HG03039 (cell line): Measurements from ENCODE around the gene NBPF20.
"Not testable (repeated sequence)": the region's sequence is repeated elsewhere in the genome, so short reads cannot be mapped to it uniquely, and the experiment has no call there.

Source experiments
- ATAC-seq: cut with Tn5 transposase; IDR thresholded peaks from one replicate; pipeline ENCODE4 v1.9.1; 2021; ENCODE audit warnings: mild to moderate bottlenecking, moderate library complexity; ENCODE audit not compliant: unreplicated experiment

The NBPF20 gene

DNA sequence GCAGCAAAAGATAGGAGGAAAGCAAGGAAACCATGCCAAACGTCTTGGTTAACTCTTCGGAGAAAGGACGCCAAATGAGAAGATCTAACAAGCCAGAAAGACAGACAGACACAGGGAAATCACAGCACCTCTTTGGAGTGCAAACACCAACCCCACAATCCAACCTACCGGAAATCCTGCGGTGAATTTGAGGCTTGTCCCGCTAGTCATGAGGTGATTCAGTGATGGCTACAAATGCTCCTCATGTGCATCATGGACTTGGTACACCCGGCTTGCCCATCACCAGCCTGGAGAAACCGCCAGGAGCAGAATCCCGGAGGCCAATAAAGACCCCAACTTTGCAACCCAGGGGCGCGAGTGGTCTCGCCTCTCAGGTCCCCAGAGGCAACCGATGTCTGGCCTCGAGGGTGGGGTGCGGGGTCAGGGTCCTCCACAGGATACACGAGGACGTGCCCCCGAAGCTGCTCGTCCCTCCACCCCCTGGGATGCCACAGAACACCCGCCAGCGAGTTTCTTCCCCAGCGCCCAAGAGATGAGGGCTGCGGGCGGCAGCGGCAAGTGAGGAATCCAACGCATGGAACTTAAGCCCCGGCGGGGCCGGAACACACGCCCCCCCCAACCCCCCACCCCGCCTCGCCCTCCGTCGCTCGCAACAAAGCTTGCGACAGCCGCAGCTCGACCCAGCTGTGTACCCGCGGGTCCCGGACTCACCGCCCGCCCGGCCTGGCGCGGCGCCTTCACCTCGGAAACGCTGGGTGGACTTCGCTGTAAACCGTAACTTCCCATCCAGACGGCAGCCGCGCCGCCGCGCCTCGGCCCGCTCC lies 579 bp downstream of the NBPF20 start:
- ATAC-seq, result peak; percentile 56

DNA sequence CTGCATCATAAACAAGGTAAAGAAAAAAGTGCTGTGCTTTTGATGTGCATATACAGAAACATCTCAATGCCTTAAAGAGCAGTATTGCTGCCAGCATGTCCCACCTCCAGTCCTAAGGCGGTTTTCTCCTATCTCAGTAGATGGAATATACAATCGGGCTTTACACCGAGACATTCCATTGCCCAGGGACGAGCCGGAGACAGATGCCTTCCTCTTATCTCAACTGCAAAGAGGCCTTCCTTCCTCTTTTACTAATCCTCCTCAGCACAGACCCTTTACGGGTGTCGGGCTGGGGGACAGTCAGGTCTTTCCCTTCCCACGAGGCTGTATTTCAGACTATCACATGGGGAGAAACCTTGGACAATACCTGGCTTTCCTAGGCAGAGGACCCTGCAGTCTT lies 10.3 kb downstream of the NBPF20 start:
- not testable (repeated sequence) for ATAC-seq

DNA sequence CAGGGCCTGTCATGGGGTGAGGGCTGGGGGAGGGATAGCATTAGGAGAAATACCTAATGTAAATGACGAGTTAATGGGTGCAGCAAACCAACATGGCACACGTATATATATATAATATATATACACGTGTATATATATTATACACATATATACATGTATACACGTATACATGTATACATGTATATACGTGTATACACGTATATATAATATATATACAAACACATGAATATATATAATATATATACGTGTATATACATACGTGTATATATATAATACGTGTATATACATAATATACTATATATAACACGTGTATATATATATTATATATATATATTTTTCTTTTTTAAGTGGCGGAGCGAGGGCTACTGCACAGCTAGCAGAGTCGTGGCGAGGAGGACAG lies 18.1 kb downstream of the NBPF20 start:
- ATAC-seq, result not testable (repeated sequence)

DNA sequence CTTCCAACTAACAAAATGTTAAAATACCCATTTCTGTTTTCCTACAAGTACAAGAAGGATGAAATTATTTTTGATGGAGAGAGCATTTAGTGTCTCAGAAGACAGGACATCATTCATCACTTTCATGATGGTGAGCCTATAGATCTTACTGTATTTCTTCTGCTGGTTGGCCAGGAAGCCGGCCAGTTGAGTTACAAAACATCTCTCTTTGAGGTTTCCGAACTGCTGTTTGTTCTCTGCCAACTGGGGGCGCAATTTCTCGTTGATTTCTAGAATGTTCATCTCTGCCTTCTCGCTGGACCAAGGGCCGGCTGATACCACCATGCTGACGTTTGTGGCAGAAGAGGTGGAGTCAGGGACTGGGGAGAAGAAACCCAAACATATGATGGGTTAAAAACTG lies 20.5 kb downstream of the NBPF20 start:
- ATAC-seq, result not testable (repeated sequence)

DNA sequence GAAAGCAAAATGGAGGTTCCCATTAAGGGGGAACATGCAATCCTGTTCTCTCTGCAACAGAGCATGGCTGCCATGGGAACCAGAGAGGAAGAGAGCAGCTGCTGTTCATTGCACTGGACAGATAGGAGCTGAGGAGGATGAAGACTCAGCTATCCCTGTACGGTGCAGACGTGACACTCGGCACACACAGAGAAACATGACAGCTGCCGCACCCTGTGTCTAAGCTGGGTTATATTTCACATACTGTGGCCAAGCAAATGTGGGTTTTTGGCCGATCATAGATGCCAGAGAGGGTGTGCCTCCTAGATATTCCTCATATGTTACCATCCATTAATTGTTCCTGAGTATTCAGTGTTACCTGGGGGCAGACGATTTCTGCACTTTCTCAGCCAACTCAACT lies 24.7 kb downstream of the NBPF20 start:
- ATAC-seq, result not testable (repeated sequence)
